C4-2B (cell line): Measurements from ENCODE around the gene KRTAP21-1.

ENCODE experiments used
- ZFX ChIP-seq: fragments of 450-650 bp; IDR thresholded peaks from 2 replicates; pipeline ENCODE4 v1.6.1; 2017
- TF ChIP-seq, protein P1 (sequence below): fragments of 450-650 bp; conservative IDR thresholded peaks from 2 replicates; pipeline ENCODE4 v1.5.1; 2017; ENCODE audit warnings: mild to moderate bottlenecking

DNA sequence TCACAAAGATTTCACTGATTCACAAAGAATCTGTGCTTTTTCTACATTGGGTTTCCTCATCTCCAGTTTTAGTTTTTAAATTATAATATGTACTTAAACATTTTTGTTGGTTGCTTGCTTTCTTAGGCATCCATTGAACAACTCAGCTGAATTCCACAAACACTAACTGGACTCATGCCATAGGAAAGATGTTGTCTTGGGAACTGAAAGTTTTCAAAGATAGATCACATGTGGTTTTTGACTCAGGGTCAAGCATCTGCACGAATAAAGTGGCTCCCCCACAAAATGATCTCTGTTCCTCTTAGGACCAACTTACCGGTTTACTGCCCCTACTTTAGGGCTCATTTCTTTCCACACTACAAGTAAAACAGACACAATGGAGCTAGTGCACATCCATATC, 3.1 kb upstream of the KRTAP21-1 start:
- TF ChIP-seq, protein P1, sequence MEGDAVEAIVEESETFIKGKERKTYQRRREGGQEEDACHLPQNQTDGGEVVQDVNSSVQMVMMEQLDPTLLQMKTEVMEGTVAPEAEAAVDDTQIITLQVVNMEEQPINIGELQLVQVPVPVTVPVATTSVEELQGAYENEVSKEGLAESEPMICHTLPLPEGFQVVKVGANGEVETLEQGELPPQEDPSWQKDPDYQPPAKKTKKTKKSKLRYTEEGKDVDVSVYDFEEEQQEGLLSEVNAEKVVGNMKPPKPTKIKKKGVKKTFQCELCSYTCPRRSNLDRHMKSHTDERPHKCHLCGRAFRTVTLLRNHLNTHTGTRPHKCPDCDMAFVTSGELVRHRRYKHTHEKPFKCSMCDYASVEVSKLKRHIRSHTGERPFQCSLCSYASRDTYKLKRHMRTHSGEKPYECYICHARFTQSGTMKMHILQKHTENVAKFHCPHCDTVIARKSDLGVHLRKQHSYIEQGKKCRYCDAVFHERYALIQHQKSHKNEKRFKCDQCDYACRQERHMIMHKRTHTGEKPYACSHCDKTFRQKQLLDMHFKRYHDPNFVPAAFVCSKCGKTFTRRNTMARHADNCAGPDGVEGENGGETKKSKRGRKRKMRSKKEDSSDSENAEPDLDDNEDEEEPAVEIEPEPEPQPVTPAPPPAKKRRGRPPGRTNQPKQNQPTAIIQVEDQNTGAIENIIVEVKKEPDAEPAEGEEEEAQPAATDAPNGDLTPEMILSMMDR: no peak
- no peak for TF ChIP-seq ZFX
